Trophoblast cell (in vitro differentiated cells and primary cell): ENCODE data around the gene CAV1.

Source experiments
- DNase-seq, 2 donors: peaks; one replicate each; pipeline ENCODE4 v3.0.0-alpha.2; 2016
- H2AFZ ChIP-seq: 2 replicates; pipeline ENCODE4 v1.6.1; 2013; ENCODE audit warnings: low read length, moderate library complexity, mild to moderate bottlenecking; ENCODE audit not compliant: insufficient read depth, poor library complexity
- H2AK5ac ChIP-seq: 2 replicates; pipeline ENCODE4 v1.6.1; 2013; ENCODE audit warnings: mild to moderate bottlenecking, low read length
- H2BK120ac ChIP-seq: 2 replicates; pipeline ENCODE4 v1.6.1; 2013; ENCODE audit warnings: low read length, mild to moderate bottlenecking, moderate library complexity; ENCODE audit not compliant: insufficient read depth, poor library complexity
- H2BK12ac ChIP-seq: 2 replicates; pipeline ENCODE4 v1.6.1; 2013; ENCODE audit warnings: mild to moderate bottlenecking, low read length, moderate library complexity
- H2BK5ac ChIP-seq: 2 replicates; pipeline ENCODE4 v1.6.1; 2013; ENCODE audit warnings: low read length, low read depth, moderate library complexity, mild to moderate bottlenecking; ENCODE audit not compliant: poor library complexity
- H3K14ac ChIP-seq: 2 replicates; pipeline ENCODE4 v1.6.1; 2013; ENCODE audit warnings: mild to moderate bottlenecking, low read length
- H3K18ac ChIP-seq: 2 replicates; pipeline ENCODE4 v1.6.1; 2013; ENCODE audit warnings: mild to moderate bottlenecking, low read length
- H3K23ac ChIP-seq: 2 replicates; pipeline ENCODE4 v1.6.1; 2013; ENCODE audit warnings: low read length
- H3K27ac ChIP-seq: 2 replicates; pipeline ENCODE4 v1.5.1; 2013; ENCODE audit warnings: low read depth, mild to moderate bottlenecking, inconsistent platforms, low read length, moderate library complexity
- H3K27me3 ChIP-seq: 2 replicates; pipeline ENCODE4 v1.6.1; 2013; ENCODE audit warnings: inconsistent platforms, mild to moderate bottlenecking, low read length, moderate library complexity; ENCODE audit not compliant: insufficient read depth
- H3K36me3 ChIP-seq, 2 experiments: 1 replicate in 1 of 2; 2 replicates in 1 of 2; pipeline ENCODE4 v1.6.1; 2013; ENCODE audit warnings: low read length in 2 of 2, mild to moderate bottlenecking in 2 of 2, moderate library complexity in 1 of 2; ENCODE audit not compliant: insufficient read depth in 2 of 2, control insufficient read depth in 1 of 2
- H3K4ac ChIP-seq: 2 replicates; pipeline ENCODE4 v1.6.1; 2013; ENCODE audit warnings: low read depth, mild to moderate bottlenecking, low read length, moderate library complexity
- H3K4me1 ChIP-seq, 2 experiments: 1 replicate in 1 of 2; 2 replicates in 1 of 2; pipeline ENCODE4 v1.6.1; 2013; ENCODE audit warnings: low read length in 2 of 2, mild to moderate bottlenecking in 2 of 2, moderate library complexity in 1 of 2; ENCODE audit not compliant: insufficient read depth in 2 of 2, control insufficient read depth in 1 of 2
- H3K4me2 ChIP-seq: 2 replicates; pipeline ENCODE4 v1.6.1; 2013; ENCODE audit warnings: inconsistent platforms, mild to moderate bottlenecking, low read length, moderate library complexity
- H3K4me3 ChIP-seq: 2 replicates; pipeline ENCODE4 v1.5.1; 2013; ENCODE audit warnings: mild to moderate bottlenecking, low read depth, low read length, inconsistent platforms
- H3K79me1 ChIP-seq: one replicate; pipeline ENCODE4 v1.6.1; 2013; ENCODE audit warnings: low read length
- H3K79me2 ChIP-seq: 2 replicates; pipeline ENCODE4 v1.6.1; 2013; ENCODE audit warnings: low read length, mild to moderate bottlenecking; ENCODE audit not compliant: control insufficient read depth, insufficient read depth, poor library complexity
- H3K9ac ChIP-seq: 2 replicates; pipeline ENCODE4 v1.6.1; 2013; ENCODE audit warnings: mild to moderate bottlenecking, low read length
- H3K9me3 ChIP-seq: 2 replicates; pipeline ENCODE4 v1.6.1; 2013; ENCODE audit warnings: low read depth, mild to moderate bottlenecking, control low read depth, inconsistent platforms, low read length; ENCODE audit not compliant: insufficient read depth
- H4K12ac ChIP-seq: 2 replicates; pipeline ENCODE4 v1.6.1; 2013; ENCODE audit warnings: low read depth, mild to moderate bottlenecking, low read length, moderate library complexity
- H4K8ac ChIP-seq: 2 replicates; pipeline ENCODE4 v1.6.1; 2013; ENCODE audit warnings: low read depth, mild to moderate bottlenecking, low read length, moderate library complexity
- H4K91ac ChIP-seq: one replicate; pipeline ENCODE4 v1.6.1; 2013; ENCODE audit warnings: low read depth, mild to moderate bottlenecking, low read length, moderate library complexity
- WGBS: extraction: QIAGEN DNeasy Blood & Tissue Kit; methylation state at CpG from one replicate; pipeline ENCODE4 v1.1.7; 2013; ENCODE audit warnings: missing lambda C conversion rate; ENCODE audit not compliant: insufficient read length, insufficient coverage; ENCODE audit errors: extremely low coverage; 5-methylcytosine and 5-hydroxymethylcytosine counted together

The CAV1 gene

DNA sequence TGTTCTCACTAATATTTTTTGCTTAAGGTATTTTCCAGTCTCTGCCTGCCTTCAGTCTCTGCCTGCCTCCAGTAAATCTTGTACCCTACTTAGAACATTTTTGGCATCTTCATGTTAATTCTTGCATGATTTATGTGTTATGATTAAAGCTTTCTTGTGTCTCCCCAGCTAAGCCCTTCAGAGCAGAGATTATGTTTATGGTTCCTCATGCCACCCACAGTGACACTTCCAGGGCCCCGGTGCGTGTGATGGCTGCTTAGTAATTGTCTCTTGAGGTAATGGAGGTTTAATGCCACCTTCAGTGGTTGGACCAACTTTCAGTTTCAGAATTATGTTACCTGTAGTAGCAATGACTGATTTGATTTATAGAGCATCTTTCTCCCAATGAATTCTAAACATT lies 76.6 kb downstream of the CAV1 start:
- H3K79me2 ChIP-seq, result no peaks in the 10 kb centered on the region
- no CpG with 5 or more reads among the region's 2 CpGs for WGBS
- no peak overlapping the region for H3K9ac ChIP-seq
- no peak overlapping the region for H2AFZ ChIP-seq
- H3K79me1 ChIP-seq, result no peaks in the 10 kb centered on the region
- no peak overlapping the region for H2BK5ac ChIP-seq
- H3K4me1 ChIP-seq, result no peaks in the 10 kb centered on the region
- no peak overlapping the region for H3K23ac ChIP-seq
- H3K27ac ChIP-seq, result no peak overlapping the region
- no peak overlapping the region for H4K8ac ChIP-seq
- H3K27me3 ChIP-seq, result no peaks in the 10 kb centered on the region
- H2BK120ac ChIP-seq, result no peak overlapping the region
- no peak overlapping the region for H4K91ac ChIP-seq
- no peak overlapping the region for H3K4ac ChIP-seq
- DNase-seq, result no peak
- H2AK5ac ChIP-seq, result no peak overlapping the region
- no peak overlapping the region for H3K4me3 ChIP-seq
- H3K14ac ChIP-seq, result no peak overlapping the region
- H3K4me2 ChIP-seq, result no peak overlapping the region
- no peak overlapping the region for H2BK12ac ChIP-seq
- H3K18ac ChIP-seq, result no peak overlapping the region
- no peak overlapping the region for H4K12ac ChIP-seq
- H3K36me3 ChIP-seq, result no peaks in the 10 kb centered on the region
- H3K9me3 ChIP-seq, result no peaks in the 10 kb centered on the region

DNA sequence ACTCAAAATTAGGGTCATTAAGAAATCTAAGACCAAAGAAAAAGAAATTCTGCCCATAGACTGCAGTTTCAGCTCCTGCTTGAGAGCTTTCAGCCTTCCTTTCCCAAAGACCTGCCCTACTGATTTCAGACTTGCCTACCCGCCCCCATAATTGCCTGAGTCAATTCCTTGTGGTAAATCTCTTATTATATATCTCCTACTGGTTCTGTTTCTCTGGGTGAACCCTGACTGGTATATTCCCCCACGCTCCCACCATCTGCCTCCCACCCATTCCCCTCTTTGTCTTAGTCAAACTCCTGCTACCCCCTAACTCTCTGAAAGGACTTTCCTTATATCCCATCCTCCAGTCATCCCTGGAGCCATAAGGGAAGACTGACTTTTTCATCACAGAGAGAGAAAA lies 82.5 kb downstream of the CAV1 start:
- H4K91ac ChIP-seq, result no peak overlapping the region

DNA sequence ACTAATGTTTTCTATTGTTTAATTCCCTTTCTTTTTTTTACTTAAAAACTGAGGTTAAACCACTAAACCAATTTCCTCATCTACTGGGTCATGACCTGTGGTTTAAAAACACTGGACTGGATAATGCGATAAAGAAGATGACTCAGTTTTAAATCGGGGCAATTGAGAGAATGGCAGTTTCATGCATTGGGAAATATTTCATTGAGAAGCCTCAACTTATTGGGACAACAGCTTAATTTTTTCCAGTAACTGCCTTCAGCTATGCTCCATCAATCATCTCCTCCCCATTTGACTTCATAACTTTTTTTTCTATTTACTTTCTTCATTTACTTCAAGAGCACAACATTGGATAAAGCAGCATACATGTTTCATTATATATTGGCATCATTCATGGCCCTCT lies 85.4 kb downstream of the CAV1 start:
- Histone ChIP-seq H3K4ac (no peak overlapping the region), H3K23ac (no peak overlapping the region), H3K27me3 (no peaks in the 10 kb centered on the region), H3K9ac (no peak overlapping the region), H3K4me2 (no peak overlapping the region), H3K18ac (no peak overlapping the region), H3K27ac (no peak overlapping the region), H3K14ac (no peak overlapping the region), H4K91ac (no peak overlapping the region), H2BK120ac (no peak overlapping the region), H3K4me1 (no peaks in the 10 kb centered on the region), H4K8ac (no peak overlapping the region), H4K12ac (no peak overlapping the region), H3K4me3 (no peak overlapping the region), H3K36me3 (no peaks in the 10 kb centered on the region), H3K79me1 (no peaks in the 10 kb centered on the region), H2BK12ac (no peak overlapping the region), H2AK5ac (no peak overlapping the region), H3K79me2 (no peaks in the 10 kb centered on the region), H2BK5ac (no peak overlapping the region), H3K9me3 (no peaks in the 10 kb centered on the region), H2AFZ (no peak overlapping the region)
- no peak for DNase-seq
- no CpG with 5 or more reads among the region's 2 CpGs for WGBS

More for the DNA sequence above, 82.5 kb downstream of the CAV1 start:
- no peaks in the 10 kb centered on the region for H3K79me1 ChIP-seq
- no peak overlapping the region for H3K27ac ChIP-seq
- H3K4me3 ChIP-seq, result no peak overlapping the region
- no peak overlapping the region for H2AFZ ChIP-seq
- no peak overlapping the region for H2BK5ac ChIP-seq
- no peak overlapping the region for H2BK12ac ChIP-seq
- H3K4me2 ChIP-seq, result no peak overlapping the region
- WGBS, result no CpG with 5 or more reads among the region's 2 CpGs
- H2BK120ac ChIP-seq, result no peak overlapping the region
- no peak overlapping the region for H4K8ac ChIP-seq
- H3K9ac ChIP-seq, result no peak overlapping the region
- H3K9me3 ChIP-seq, result no peaks in the 10 kb centered on the region
- H3K79me2 ChIP-seq, result no peaks in the 10 kb centered on the region
- no peak for DNase-seq
- no peak overlapping the region for H3K23ac ChIP-seq
- H3K36me3 ChIP-seq, result no peaks in the 10 kb centered on the region
- H3K14ac ChIP-seq, result no peak overlapping the region
- H2AK5ac ChIP-seq, result no peak overlapping the region
- no peaks in the 10 kb centered on the region for H3K4me1 ChIP-seq
- no peak overlapping the region for H3K18ac ChIP-seq
- H4K12ac ChIP-seq, result no peak overlapping the region
- H3K4ac ChIP-seq, result no peak overlapping the region
- no peaks in the 10 kb centered on the region for H3K27me3 ChIP-seq

DNA sequence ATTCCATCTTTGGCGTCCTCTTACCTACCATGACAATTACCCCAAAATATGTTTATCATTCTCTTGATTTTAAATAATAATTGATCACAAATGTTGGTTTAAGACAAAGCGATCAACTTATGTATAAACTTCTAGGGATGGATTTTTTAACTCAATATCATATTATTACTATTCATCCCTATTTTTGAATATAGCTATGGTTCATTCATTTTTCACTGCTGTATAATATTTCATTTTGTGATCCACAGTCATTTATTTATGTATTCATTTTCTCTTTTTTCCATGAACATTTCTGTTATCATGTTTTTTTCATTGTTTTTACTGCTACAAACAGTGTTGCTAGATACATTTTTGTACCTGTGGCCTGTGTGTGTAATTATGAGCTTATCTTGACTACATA lies 85.9 kb downstream of the CAV1 start:
- WGBS, result no CpG with 5 or more reads among the region's 2 CpGs
- no peak overlapping the region for H3K9ac ChIP-seq

More for the DNA sequence above, 85.9 kb downstream of the CAV1 start:
- Histone ChIP-seq H3K18ac (no peak overlapping the region), H4K8ac (no peak overlapping the region), H3K4me3 (no peak overlapping the region), H3K4me2 (no peak overlapping the region), H4K12ac (no peak overlapping the region), H3K23ac (no peak overlapping the region), H2BK5ac (no peak overlapping the region), H3K79me1 (no peaks in the 10 kb centered on the region), H3K79me2 (no peaks in the 10 kb centered on the region), H3K36me3 (no peaks in the 10 kb centered on the region), H2AK5ac (no peak overlapping the region), H3K4ac (no peak overlapping the region), H3K4me1 (no peaks in the 10 kb centered on the region), H3K9me3 (no peaks in the 10 kb centered on the region), H2BK12ac (no peak overlapping the region), H3K27ac (no peak overlapping the region), H3K14ac (no peak overlapping the region), H3K27me3 (no peaks in the 10 kb centered on the region), H4K91ac (no peak overlapping the region), H2AFZ (no peak overlapping the region), H2BK120ac (no peak overlapping the region)
- no peak for DNase-seq
